ENCODE measurements around the gene CLSTN1.
A peak's percentile ranks its signal among the peaks of the same experiment; 100 is the strongest.
"Not testable (repeated sequence)": the region's sequence is repeated elsewhere in the genome, so short reads cannot be mapped to it uniquely, and the experiment has no call there.

The CLSTN1 gene

GRCh38 chr1:9714257-9714718 lies 109.5 kb downstream of the CLSTN1 start:
- no peak for DNase-seq (ENCODE audit: low read depth)

GRCh38 chr1:9712767-9713166 lies 111.0 kb downstream of the CLSTN1 start:
- DNase-seq (ENCODE audit: low read depth) = not testable (repeated sequence)

GRCh38 chr1:9711466-9712020 lies 112.2 kb downstream of the CLSTN1 start:
- DNase-seq (ENCODE audit: low read depth) = no peak

- DNase-seq (ENCODE audit: low read depth) = no peak
Measured at GRCh38 chr1:9710037-9710436, 113.7 kb downstream of the CLSTN1 start.

GRCh38 chr1:9706178-9706577 lies 117.6 kb downstream of the CLSTN1 start:
- no peak for DNase-seq (ENCODE audit: low read depth)

GRCh38 chr1:9705337-9706093 lies 118.2 kb downstream of the CLSTN1 start:
- no peak for DNase-seq (ENCODE audit: low read depth)

GRCh38 chr1:9703681-9704080 lies 120.1 kb downstream of the CLSTN1 start:
- no peak for DNase-seq (ENCODE audit: low read depth)

- DNase-seq (ENCODE audit: low read depth) = no peak
Measured at GRCh38 chr1:9703165-9703509, 120.6 kb downstream of the CLSTN1 start.

GRCh38 chr1:9701665-9702064 lies 122.1 kb downstream of the CLSTN1 start:
- no peak for DNase-seq (ENCODE audit: low read depth)

- DNase-seq (ENCODE audit: low read depth) = no peak
Measured at GRCh38 chr1:9700340-9700739, 123.4 kb downstream of the CLSTN1 start.

- DNase-seq (ENCODE audit: low read depth) = no peak
Measured at GRCh38 chr1:9699361-9699760, 124.4 kb downstream of the CLSTN1 start.

- DNase-seq (ENCODE audit: low read depth) = no peak
Measured at GRCh38 chr1:9696793-9697192, 127.0 kb downstream of the CLSTN1 start.

GRCh38 chr1:9691691-9692090 lies 132.1 kb downstream of the CLSTN1 start:
- no peak for DNase-seq (ENCODE audit: low read depth)

GRCh38 chr1:9691108-9691445 lies 132.7 kb downstream of the CLSTN1 start:
- DNase-seq (ENCODE audit: low read depth) = no peak

- no peak for DNase-seq (ENCODE audit: low read depth)
Measured at GRCh38 chr1:9690440-9691107, 133.2 kb downstream of the CLSTN1 start.

GRCh38 chr1:9689971-9690381 lies 133.8 kb downstream of the CLSTN1 start:
- no peak for DNase-seq (ENCODE audit: low read depth)

- peak; percentile 74 for DNase-seq (ENCODE audit: low read depth)
Measured at GRCh38 chr1:9689011-9689706, 134.6 kb downstream of the CLSTN1 start.

- no peak for DNase-seq (ENCODE audit: low read depth)
Measured at GRCh38 chr1:9688599-9688998, 135.2 kb downstream of the CLSTN1 start.

- DNase-seq (ENCODE audit: low read depth) = no peak
Measured at GRCh38 chr1:9687874-9688582, 135.7 kb downstream of the CLSTN1 start.

- peak; percentile 72 for DNase-seq (ENCODE audit: low read depth)
Measured at GRCh38 chr1:9687120-9687873, 136.5 kb downstream of the CLSTN1 start.

- DNase-seq (ENCODE audit: low read depth) = no peak
Measured at GRCh38 chr1:9684801-9685200, 139.0 kb downstream of the CLSTN1 start.

All from stimulated activated CD8-positive, alpha-beta memory T cell treated with anti-CD3 and anti-CD28 coated beads, Interleukin-4, amount 100 ng/mL, for 24 hours (primary cell).